Measurements from ENCODE around the gene INPP5K.
A peak's percentile ranks its signal among the peaks of the same experiment; 100 is the strongest.

Gene INPP5K

GRCh38 chr17:1492249-1493206 lies 23.9 kb downstream of the INPP5K start, which contains the start of gene MYO1C:
Gene MYO1C, minus strand, starts transcription at chr17:1492686. Its CDS starts 199 bp downstream, at chr17:1492487.
- peak within 1 kb of the TSS; percentile 94 for H3K27ac ChIP-seq
- no peak for TF ChIP-seq CTCF (conservative IDR thresholded peaks at IDR 0.05)

- peak overlapping the region; percentile 94 for H3K27ac ChIP-seq
- no peak for TF ChIP-seq CTCF (conservative IDR thresholded peaks at IDR 0.05)
Measured at GRCh38 chr17:1491443-1492248, 24.8 kb downstream of the INPP5K start.

- peak overlapping the region; percentile 94 for H3K27ac ChIP-seq
- TF ChIP-seq CTCF (conservative IDR thresholded peaks at IDR 0.05) = no peak
Measured at GRCh38 chr17:1490643-1491442, 25.6 kb downstream of the INPP5K start.

- H3K27ac ChIP-seq = peak overlapping the region; percentile 94
- no peak for TF ChIP-seq CTCF (conservative IDR thresholded peaks at IDR 0.05)
Measured at GRCh38 chr17:1488826-1489270, 27.6 kb downstream of the INPP5K start.

GRCh38 chr17:1487939-1488825 lies 28.2 kb downstream of the INPP5K start:
- peak overlapping the region; percentile 94 for H3K27ac ChIP-seq
- TF ChIP-seq CTCF (conservative IDR thresholded peaks at IDR 0.05) = no peak

GRCh38 chr17:1486802-1487695 lies 29.4 kb downstream of the INPP5K start:
- H3K27ac ChIP-seq = peak overlapping the region; percentile 94
- no peak for TF ChIP-seq CTCF (conservative IDR thresholded peaks at IDR 0.05)

All from VCaP (cell line).